GM18520 (cell line): ENCODE results near the gene ANXA1.

Source experiments
- ATAC-seq: cut with Tn5 transposase; IDR thresholded peaks from one replicate; pipeline ENCODE4 v1.9.1; 2021; ENCODE audit not compliant: unreplicated experiment

The ANXA1 gene, protein sequence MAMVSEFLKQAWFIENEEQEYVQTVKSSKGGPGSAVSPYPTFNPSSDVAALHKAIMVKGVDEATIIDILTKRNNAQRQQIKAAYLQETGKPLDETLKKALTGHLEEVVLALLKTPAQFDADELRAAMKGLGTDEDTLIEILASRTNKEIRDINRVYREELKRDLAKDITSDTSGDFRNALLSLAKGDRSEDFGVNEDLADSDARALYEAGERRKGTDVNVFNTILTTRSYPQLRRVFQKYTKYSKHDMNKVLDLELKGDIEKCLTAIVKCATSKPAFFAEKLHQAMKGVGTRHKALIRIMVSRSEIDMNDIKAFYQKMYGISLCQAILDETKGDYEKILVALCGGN

DNA sequence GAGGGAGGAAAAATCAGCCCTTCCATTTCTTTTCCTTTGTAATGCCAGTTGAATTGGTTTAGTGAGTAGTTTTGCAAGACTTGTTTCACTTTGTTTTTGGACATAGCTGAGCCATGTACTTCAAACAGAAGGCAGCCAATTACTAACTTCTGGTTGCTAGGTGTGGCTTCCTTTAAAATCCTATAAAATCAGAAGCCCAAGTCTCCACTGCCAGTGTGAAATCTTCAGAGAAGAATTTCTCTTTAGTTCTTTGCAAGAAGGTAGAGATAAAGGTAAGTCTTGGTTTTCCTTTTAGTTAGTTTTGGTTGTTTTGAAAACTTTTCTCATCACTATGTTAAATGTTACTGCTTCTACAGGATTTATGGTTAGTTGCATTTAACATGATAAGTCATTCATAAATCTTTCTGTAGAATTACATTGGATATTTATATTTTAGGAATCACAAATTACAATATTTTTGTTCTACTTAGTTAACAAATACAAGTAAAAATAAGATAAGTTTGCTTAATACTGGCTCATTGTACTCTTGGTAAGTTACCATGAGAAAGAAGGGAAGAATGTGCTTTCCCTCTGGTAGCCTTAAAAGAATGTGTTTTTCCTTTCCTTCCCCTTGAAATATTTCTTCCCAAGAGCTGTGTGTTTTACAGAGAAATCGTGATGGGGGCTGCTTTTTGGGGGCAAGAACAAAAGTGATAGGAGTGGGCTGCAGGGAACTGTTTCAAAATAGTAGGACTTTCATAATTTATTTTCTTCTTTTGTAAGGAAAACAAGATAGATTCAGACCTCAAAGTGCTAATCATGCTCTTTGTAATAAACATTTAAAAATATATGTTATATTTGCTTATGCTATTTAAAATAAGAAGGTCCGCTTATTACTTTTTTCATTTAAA lies at the start of gene ANXA1:
TSS of gene ANXA1 (plus strand) at position 213 of the 890 bp plus-strand sequence. CDS start 6,671 bp downstream, outside the sequence.
- no peak for ATAC-seq

DNA sequence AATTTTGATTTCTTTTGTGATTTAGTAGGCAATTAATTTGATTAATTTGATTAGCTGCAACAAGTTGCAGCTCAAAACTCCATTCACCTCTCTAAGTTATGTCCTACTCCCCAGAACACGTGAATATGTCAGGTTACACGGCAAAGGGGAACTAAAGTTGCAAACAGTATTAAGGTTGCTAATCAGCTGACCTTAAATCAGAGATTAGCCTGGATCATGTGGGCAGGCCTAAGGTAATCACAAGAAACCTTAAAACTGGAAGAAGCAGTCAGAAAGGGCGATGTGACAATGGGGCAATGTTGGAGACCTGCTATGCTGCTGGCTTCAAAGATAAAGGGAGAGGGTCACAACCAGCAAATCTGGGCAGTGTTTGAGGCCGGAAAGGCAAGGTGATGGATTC lies 47.3 kb upstream of the ANXA1 start:
- ATAC-seq = no peak

DNA sequence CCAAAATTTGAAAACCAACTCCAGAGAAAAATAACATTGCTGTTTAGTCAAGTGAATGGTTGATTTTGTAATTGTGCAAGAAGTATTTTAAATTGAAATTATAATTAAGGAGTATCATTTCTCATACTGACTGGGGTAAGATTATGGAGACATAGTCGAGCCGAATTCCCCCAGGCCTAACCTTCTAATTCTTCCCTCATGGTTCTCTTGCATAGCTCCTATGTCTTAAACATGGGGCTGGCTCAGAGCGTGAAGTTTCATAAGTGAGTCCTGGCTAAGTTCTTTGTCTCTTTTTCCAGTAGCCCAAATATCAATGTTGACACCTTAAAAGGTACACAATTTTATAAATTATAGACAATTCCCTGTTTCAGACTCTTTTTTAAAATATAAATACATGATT lies 46.7 kb upstream of the ANXA1 start:
- no peak for ATAC-seq

DNA sequence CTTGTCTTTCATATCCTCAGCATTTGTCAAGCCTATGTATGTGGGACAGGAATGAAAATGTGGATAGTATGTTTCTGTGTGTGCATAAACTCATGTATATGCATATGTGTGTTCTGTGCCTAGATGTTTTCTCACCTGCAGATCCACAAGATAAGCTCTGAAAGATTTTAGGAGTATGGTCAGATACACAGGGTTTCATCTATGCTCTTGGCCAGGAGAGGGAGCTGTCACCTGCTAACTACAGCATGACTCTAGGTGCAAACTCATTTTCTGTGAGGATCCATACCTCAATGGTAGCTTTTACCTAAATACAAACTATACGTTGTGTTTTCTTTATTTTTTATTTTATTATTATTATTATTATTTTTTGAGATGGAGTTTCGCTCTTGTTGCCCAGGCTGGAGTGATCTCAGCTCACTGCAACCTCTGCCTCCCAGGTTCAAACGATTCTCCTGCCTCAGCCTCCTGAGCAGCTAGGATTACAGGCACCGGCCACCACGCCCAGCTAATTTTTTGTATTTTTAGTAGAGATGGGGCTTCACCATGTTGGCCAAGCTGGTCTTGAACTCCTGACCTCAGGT lies 44.1 kb upstream of the ANXA1 start:
- peak; percentile 79 for ATAC-seq

DNA sequence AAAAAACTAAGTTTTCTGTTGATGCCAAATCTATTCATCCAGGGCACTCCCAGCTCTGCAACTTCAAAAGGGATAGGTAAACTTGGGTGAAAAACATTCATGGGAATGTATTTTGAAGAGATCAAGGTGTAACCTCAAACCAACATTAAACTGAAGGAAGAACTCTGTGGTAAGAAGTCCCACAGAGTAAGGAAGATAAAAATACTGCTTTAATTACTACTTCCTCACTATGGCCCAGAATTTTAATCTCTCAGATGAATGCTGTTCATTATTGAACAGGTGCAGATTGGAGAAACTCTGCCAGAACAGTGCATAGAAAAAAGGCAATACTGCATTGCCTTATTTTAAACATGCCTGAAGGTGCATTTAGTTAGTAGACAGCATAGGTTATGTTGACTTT lies 37.6 kb upstream of the ANXA1 start:
- no peak for ATAC-seq

DNA sequence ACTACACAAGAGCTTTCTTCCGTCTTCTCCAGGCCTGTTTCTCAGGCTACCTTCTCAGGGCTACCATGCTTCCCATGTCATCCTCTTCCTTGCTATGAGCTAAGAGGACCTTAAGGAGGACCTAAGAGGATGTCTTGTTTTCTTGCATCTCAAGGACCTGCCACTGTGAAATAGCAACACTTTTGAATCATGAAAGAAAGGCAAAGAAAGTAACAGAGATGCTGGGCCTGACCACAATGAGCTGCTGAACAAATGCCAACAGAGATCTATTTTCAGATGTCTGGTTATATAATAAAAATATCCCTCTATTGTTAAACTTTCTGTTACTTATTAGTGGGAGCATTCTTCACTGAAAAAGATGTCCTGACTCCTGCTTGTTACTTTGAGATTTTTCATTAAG lies 36.7 kb upstream of the ANXA1 start:
- no peak for ATAC-seq

DNA sequence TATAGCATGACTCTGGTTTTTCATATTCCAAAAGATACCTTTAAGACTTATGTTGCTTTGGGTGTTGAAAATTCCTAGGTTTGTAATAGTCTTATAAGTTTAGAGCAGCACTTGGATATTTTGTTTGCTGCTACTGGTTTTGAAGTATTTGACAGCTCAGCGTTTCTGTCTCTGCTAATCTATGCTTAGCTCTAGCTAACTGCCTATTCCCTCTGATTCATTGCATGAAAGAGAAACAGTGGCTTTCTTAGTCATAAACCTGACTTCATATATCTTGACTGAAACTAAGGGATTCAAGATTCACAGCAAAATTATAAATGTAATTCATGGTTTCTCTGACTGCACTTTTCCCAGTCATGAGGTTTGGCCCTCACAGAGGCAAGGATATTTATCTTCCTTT lies 35.6 kb upstream of the ANXA1 start:
- ATAC-seq = peak; percentile 76

DNA sequence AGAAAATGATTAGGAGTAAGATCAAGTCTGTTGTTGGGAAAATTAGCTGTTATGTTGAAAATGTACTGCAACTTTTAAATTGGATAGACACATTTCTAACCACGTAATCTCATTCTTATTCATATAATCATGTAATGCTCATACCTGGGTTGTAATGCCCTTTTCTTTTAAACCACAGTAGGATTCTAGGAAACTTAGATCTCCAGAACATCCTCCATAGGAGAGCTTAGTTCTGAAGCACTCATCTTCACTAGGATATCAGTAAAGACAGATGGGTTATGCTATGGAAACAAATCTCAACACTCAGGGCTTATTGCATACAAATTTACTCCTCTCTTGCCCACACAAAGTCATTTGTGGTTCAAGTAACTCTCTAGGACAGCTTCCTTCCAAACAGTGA lies 34.8 kb upstream of the ANXA1 start:
- no peak for ATAC-seq

DNA sequence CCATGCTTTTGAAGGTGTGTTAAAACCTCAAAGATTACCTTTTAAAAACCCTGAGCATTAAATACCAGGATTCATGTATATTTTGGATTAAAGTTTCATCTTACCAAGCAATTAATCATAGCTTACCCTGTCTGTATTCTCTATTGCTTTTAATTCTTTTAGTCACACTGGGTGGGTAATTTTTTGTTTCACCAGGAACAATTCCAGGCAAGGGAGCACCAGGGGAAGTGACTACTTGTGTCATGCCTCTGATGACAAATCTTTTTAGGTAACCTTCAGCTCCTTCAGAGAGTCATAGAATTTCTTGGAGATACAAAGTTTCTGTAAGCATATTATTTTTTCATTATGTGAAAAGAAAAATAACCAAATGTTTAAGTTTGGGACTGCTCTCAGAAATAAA lies 33.4 kb upstream of the ANXA1 start:
- ATAC-seq = no peak

DNA sequence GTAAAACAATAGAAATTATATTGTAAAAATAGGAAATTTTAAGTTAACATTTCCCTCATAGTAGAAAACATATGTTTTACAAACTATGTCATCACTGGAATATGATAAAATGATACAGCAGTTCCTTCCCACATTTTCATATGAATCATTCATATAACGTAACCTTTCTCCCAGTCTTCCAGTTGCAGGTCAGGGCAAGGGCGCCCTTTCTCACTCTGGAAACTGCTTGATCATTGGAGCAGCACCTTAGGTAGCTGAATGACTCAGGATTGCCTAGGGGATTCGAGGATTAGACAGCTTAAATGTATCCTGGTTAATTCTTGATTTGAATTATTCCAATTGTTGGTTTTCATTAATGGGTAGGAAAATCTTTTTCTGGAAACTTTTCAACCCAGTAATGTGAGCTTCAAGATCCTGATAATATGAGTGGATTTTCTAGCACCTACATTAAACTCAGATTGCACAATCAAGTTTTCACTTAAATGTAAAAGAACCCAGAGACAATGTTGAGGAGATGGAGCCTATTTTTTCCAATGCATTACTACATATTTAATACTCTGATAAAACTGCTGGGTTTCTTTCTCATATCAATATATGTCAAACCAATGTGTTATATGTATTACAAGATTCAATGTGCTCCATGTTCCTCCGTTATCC lies 32.6 kb upstream of the ANXA1 start:
- no peak for ATAC-seq

DNA sequence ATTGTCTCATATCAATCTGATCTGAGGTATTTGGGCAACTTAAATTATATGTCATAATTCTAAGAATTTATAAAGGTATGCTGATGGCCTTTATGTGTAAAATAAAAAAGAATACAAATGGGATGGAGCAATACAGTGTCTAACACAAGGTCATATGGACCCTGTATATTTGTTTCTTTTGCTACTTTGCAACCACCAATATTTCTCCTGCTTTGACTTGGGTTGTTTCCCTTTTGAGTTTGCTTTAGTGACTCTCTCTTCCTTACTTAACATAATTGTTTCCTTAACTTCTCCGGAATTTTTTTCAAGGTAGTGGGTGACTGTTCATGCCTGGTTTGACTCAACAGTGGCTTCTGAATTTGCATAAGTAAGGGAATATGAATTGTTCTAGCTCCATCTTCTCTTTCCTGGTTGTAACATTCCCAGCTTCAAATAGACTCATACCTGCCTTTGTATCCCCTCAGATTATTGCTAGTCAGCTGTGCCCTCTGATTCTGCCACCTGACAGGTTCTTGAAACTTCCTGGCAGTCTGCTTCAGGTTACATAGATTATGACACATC lies 30.2 kb upstream of the ANXA1 start:
- ATAC-seq = no peak

DNA sequence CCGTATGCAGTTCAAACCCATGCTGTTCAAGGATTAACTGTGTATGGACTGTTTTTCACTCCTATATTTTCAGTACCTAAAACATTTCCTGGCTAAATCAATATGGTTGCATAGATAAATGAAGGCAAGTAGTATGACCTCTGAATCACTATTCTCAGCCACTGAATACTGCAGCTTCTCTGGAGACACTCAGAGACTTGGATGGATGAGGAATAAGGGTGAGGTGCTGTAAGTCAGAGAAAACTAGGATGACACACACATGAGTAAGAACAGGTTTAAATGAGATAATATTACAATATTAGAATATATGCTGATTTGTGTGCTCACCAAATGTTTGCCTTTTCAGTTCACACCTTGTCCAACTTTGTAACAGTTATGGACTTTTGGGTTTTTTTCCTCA lies 26.0 kb upstream of the ANXA1 start:
- no peak for ATAC-seq

DNA sequence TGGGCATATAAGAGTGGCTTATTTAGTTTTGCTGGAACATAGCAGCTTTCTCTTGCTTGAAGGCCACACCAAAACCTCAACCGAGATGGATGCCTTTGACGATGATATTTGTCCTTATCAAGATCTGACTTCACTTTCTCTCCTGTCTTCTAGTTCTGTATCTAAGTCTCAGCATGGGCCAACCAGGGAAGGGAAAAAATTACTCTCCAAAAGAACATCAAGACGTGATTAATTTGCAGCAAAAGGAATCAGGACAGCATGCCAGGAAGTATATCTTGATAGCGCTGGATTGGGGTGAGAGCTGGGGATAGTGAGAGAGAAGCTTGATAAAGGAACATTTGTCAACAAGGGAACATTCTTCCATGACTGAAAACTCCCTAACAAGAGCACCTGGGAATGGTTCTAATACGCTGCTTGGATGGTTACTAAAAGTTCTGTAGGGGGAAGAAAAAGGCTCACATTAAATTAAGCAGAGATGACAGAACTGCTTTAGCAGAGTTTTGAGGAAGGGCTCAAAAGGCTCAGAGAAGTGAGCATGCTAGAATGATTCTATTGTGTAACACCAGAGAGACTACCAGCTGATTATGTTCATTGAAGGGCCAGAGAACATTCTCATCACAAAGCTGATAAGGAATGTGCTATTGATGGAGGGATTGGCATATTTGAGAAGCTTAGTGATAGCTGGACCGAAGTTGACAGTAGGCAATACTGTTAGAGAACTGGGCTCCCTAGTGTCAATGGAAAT lies 21.6 kb upstream of the ANXA1 start:
- ATAC-seq = no peak

DNA sequence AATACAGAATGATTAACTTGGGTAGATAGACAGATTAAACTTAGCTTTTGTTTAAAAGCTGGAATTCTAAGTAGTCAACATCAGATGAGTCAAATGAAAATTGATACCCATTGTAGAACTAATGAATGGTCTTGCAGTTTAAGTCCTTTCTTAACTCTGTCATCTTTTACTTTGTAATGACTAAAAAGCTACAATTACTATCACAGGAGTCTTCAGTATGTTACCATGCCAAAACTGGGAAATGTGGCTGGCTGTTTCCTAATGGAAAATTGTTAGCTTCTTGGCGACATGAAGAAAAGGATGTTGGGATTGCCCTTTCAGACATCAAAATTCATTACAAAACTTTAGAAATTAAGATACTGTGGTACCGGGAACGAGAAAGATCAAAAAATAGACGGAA lies 20.2 kb upstream of the ANXA1 start:
- ATAC-seq = no peak

DNA sequence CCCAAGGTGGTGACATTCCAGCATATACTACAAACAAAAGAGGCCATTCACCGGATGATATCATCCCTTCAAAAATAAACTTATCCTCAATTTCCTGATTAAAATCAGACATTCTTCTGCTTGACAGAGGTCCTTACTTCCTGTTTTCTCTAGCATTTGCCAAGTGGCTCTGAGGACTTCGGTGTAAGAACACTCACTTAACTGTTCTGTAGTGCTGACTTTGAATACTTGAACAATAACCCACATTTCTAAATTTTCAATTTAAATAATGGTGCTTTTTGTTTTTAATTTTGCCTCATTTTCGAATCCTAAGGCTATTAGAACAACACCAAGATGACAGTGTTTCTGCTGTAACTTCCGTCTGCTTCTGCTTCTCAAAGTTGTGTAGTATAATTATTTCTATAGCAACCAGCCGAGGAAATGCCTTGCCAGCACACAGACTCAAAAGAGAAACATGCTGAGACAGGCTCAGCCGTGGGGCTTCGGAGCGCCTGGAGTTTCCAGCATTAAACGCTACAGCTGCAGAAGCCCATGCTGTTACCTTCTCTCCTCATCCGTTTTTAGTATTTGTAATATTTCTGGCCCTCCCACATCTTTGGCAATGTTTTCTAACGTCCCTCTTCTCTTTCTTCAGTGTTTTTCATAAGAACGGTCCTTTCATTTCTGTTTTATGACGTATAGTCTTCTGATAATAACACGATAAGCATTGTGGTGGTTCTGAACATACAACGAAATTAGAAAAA lies 19.5 kb upstream of the ANXA1 start:
- peak; percentile 88 for ATAC-seq

DNA sequence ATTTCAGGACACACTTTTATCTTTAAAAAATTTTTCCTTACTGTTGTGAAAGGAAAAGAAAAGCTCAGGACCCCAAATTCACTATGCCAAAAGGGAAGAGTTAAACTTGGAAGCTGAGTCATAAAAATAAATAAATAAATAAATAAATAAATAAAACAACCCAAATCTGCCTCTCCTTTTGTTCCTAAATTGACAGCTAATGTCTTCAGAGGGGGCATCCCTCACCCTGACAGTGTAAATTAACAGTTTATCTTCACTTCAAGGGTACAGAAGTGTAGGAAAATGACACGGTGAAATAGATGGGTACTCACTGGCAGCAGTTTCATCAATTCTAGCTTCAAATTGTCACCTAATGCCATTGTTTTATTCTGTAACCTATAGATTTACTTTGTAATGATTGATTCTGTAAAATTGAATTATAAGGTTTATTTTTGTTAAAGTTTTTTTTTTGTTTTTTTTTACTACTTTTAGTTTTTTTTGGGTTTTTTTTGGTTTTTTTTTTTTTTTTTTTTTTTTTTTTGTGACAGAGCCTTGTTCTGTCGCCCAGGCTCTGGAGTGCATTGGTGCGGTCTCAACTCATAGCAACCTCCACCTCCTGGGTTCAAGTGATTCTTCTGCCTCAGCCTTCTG lies 18.5 kb upstream of the ANXA1 start:
- no peak for ATAC-seq

DNA sequence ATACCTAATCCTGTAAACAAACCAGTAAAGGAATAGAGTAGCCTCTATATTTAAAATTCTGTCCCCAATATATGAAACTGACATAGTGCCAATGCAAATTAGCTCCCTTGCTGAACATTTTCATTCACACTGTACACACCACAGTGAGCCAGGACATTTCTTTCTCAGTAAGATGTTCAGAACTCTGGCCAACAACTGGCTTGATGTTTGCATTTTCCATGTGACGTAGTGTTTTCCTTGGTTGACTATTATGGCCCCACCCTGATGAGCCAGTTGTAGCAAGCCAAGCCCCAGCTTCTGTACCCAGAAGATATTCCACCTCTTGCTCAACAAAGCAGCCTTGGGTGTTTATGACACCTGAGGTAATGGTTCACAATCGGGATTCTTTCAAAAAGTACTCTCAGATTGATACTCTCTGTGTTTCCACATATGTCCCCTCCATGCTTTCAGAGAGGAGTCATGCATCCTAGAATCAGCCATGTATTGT lies 17.7 kb upstream of the ANXA1 start:
- ATAC-seq = no peak

DNA sequence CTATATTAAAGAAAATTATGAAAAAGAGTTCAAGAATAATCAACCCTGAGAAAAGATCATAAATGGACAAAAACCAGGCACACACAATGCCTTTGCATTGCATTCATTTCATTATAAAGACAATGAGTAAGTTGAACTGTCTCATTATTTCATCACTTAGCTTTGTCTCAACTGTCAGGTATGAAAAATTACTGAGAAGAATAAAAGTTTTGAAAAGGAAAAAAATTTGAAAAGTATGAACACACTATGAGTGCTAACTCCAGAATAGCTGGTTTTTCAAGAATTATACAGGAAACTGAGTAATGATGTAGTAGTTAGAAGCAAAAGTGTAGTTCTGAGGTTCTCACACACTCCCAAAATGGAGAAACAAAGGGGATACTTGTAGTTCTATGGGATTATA lies 16.3 kb upstream of the ANXA1 start:
- ATAC-seq = no peak

DNA sequence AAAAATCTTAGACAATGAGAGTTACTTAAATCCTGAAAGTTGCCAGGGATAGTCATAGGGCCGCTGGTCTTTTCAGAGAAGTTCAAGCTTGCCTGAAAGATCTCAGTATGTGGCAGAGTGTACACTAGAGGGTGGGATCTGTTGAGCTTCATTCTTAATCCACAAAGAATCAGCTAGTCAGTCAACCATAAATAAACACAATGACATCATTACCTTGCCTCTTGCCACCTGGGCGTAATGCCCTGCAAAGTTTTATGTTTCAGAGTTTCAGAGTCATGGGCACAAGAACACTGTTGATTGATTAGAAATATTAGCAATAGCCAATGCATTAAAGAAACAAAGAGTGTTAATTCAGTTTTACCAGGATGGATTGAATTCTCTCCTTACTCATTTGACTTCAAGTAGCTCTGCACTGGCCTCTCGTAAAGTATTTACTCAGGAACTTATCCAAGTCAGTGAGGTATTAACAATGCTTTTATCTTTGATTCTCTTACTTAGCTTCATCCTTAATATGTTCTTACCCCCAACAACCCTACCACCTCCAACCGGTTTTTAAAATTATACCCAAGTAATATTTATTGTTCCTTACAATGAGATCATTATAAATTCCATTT lies 14.3 kb upstream of the ANXA1 start:
- no peak for ATAC-seq
